Hepatocyte (in vitro differentiated cells): Measurements from ENCODE around the gene CAPN13.

Experiments used
- CTCF ChIP-seq: fragments of 200-600 bp; sonication (generic); IDR thresholded peaks from 2 replicates; pipeline ENCODE4 v1.5.1; 2016; ENCODE audit warnings: antibody characterized with exemption, mild to moderate bottlenecking; ENCODE audit not compliant: poor library complexity
- EZH2 ChIP-seq: fragments of 200-600 bp; sonication (generic); IDR thresholded peaks from 2 replicates; pipeline ENCODE4 v1.6.1; 2016; ENCODE audit warnings: antibody characterized with exemption, mild to moderate bottlenecking, borderline replicate concordance
- EZH2phosphoT487 ChIP-seq: fragments of 200-600 bp; sonication (generic); IDR thresholded peaks from one replicate; pipeline ENCODE4 v1.6.1; 2018; ENCODE audit warnings: antibody characterized with exemption, mild to moderate bottlenecking, low read depth, moderate library complexity; ENCODE audit not compliant: unreplicated experiment, severe bottlenecking

GRCh38 chr2:30803281-30803680, 4.0 kb downstream of the CAPN13 start:
- TF ChIP-seq EZH2 (no peak), CTCF (no peak), EZH2phosphoT487 (no peak)
